Upper lobe of left lung (tissue), 6 donors: Measurements from ENCODE around the gene TEX22. TPM values are rescaled to one million over a fixed set of nuclear protein-coding genes. Genes with fewer than 3 reads are reported as not detected.

Experiments
- ATAC-seq, 2 donors: fragments of 200-7000 bp; cut with Tn5 transposase; one replicate each; pipeline ENCODE4 v1.9.1; 2022; ENCODE audit warnings: mild to moderate bottlenecking in 2 of 2, moderate library complexity in 2 of 2; ENCODE audit not compliant: low FRiP score in 2 of 2
- DNase-seq, 2 donors: peaks; one replicate each; pipeline ENCODE4 v3.0.0-alpha.2; 2019 to 2020
- H3K27ac ChIP-seq, 4 donors: fragments of 200-600 bp; sonication (generic); one replicate each; pipeline ENCODE4 v1.5.1; 2016 to 2019
- H3K27me3 ChIP-seq, 4 donors: fragments of 200-600 bp; sonication (generic); one replicate each; pipeline ENCODE4 v1.5.1; 2017 to 2019
- H3K36me3 ChIP-seq, 4 donors: fragments of 200-600 bp; sonication (generic); one replicate each; pipeline ENCODE4 v1.5.1; 2016 to 2019
- H3K4me1 ChIP-seq, 4 donors: fragments of 200-600 bp; sonication (generic); one replicate each; pipeline ENCODE4 v1.5.1; 2018 to 2019
- H3K4me3 ChIP-seq, 4 donors: fragments of 200-600 bp; sonication (generic); one replicate each; pipeline ENCODE4 v1.5.1; 2017 to 2019; ENCODE audit warnings: mild to moderate bottlenecking in 2 of 4, moderate library complexity in 1 of 4
- H3K9me3 ChIP-seq, 4 donors: fragments of 200-600 bp; sonication (generic); one replicate each; pipeline ENCODE4 v1.5.1; 2018 to 2019
- CTCF ChIP-seq, 6 experiments: fragments of 450-650 bp in 4 of 6; fragments of 200-600 bp in 2 of 6; sonication (generic) in 2 of 6; IDR thresholded peaks; one replicate each; pipeline ENCODE4 v1.5.1; 2016 to 2019; ENCODE audit warnings: antibody characterized with exemption in 6 of 6
- EP300 ChIP-seq, 4 donors: sonication (generic); formaldehyde crosslinking; IDR thresholded peaks; one replicate each; pipeline ENCODE4 v1.5.1; 2017; ENCODE audit warnings: antibody characterized with exemption in 4 of 4, control low read depth in 2 of 4
- POLR2A ChIP-seq, 4 donors: fragments of 450-650 bp; IDR thresholded peaks; one replicate each; pipeline ENCODE4 v1.5.1; 2016 to 2017; ENCODE audit warnings: antibody characterized with exemption in 4 of 4, mild to moderate bottlenecking in 2 of 4
- POLR2AphosphoS5 ChIP-seq, 2 donors: sonication (generic); formaldehyde crosslinking; IDR thresholded peaks; one replicate each; pipeline ENCODE4 v1.5.1; 2017; ENCODE audit warnings: antibody characterized with exemption in 2 of 2
- WGBS, 2 donors: methylation state at CpG; one replicate each; pipeline ENCODE4 v1.1.5; 2017 to 2018; 5-methylcytosine and 5-hydroxymethylcytosine counted together
- total RNA-seq, 6 donors: library from RNA; depleted of rRNA in 4 of 6; stranded (reverse); fragments of >200 nt in 4 of 6; gene quantifications; one replicate each; pipeline versions ENCODE4 v1.1.0 to v1.2.1, GENCODE V29; 2016 to 2021
- donor health status: DM: no; HTN: no; CAD: no; lungs with moderate emphysema.
- donor health status: DM: no; HTN: yes; CAD: no; lungs with severe emphysema.

The TEX22 gene
- total RNA-seq, 6 donors from 2014 or later, result 1.2 to 2.1 (median 1.9) TPM; not detected in 3

- peaks cover 0 to 6% (median 2%) of the 10 kb centered on the region in 4 donors for H3K36me3 ChIP-seq
- peak overlapping the region; percentile 78 to 92 (median 83) for H3K4me3 ChIP-seq
- H3K4me1 ChIP-seq, result peaks cover 22 to 38% (median 28%) of the 10 kb centered on the region in 4 donors
- H3K27ac ChIP-seq, result peak overlapping the region; percentile 3 to 83 (median 73)
- 50 to 60% methylated on average over 1 to 18 of the region's 23 CpGs for WGBS, 2 donors
- TF ChIP-seq CTCF (IDR thresholded peaks at IDR 0.05) (no peak), POLR2A (IDR thresholded peaks at IDR 0.05) (no peak), EP300 (IDR thresholded peaks at IDR 0.05) (no peak), POLR2AphosphoS5 (IDR thresholded peaks at IDR 0.05) (no peak)
- H3K27me3 ChIP-seq, result no peaks in the 10 kb centered on the region
- no peaks in the 10 kb centered on the region for H3K9me3 ChIP-seq
- DNase-seq (peak in 1 of 2 donors; percentile 67), ATAC-seq (no peak)
Measured at GRCh38 chr14:105420974-105421674, 22.8 kb downstream of the TEX22 start.

GRCh38 chr14:105421723-105422615 is 23.6 kb downstream of the TEX22 start:
- no peaks in the 10 kb centered on the region for H3K9me3 ChIP-seq
- no peaks in the 10 kb centered on the region for H3K27me3 ChIP-seq
- DNase-seq (peak in 1 of 2 donors; percentile 68), ATAC-seq (peak in 1 of 2 donors; percentile 41)
- WGBS, 2 donors, result 72 to 87% methylated on average over 13 to 24 of the region's 32 CpGs
- peak overlapping the region in 3 of 4 donors; percentile 29 to 83 (median 76) for H3K27ac ChIP-seq
- H3K36me3 ChIP-seq, result peaks cover 0 to 10% (median 5%) of the 10 kb centered on the region in 4 donors
- no peak for TF ChIP-seq POLR2AphosphoS5 (IDR thresholded peaks at IDR 0.05)
- no peak for TF ChIP-seq CTCF (IDR thresholded peaks at IDR 0.05)
- TF ChIP-seq POLR2A (IDR thresholded peaks at IDR 0.05), result no peak
- no peak for TF ChIP-seq EP300 (IDR thresholded peaks at IDR 0.05)
- H3K4me3 ChIP-seq, result peak overlapping the region in 1 of 4 donors; percentile 87
- peaks cover 22 to 38% (median 28%) of the 10 kb centered on the region in 4 donors for H3K4me1 ChIP-seq

- Histone ChIP-seq H3K27me3 (no peaks in the 10 kb centered on the region), H3K36me3 (peaks cover 0 to 10% (median 5%) of the 10 kb centered on the region in 4 donors), H3K4me1 (peaks cover 22 to 38% (median 28%) of the 10 kb centered on the region in 4 donors), H3K27ac (no peak overlapping the region), H3K4me3 (no peak overlapping the region), H3K9me3 (no peaks in the 10 kb centered on the region)
- WGBS, 2 donors, result 78 to 82% methylated on average over 16 to 21 of the region's 21 CpGs
- ATAC-seq (no peak), DNase-seq (no peak)
- no peak for TF ChIP-seq POLR2A (IDR thresholded peaks at IDR 0.05)
- no peak for TF ChIP-seq CTCF (IDR thresholded peaks at IDR 0.05)
Measured at GRCh38 chr14:105422695-105423487, 24.6 kb downstream of the TEX22 start.

- Histone ChIP-seq H3K36me3 (peaks cover 0 to 10% (median 5%) of the 10 kb centered on the region in 4 donors), H3K27me3 (no peaks in the 10 kb centered on the region), H3K27ac (no peak overlapping the region), H3K4me1 (peaks cover 22 to 37% (median 27%) of the 10 kb centered on the region in 4 donors), H3K4me3 (no peak overlapping the region), H3K9me3 (no peaks in the 10 kb centered on the region)
- no peak for ATAC-seq
- TF ChIP-seq POLR2AphosphoS5 (IDR thresholded peaks at IDR 0.05) (no peak), CTCF (IDR thresholded peaks at IDR 0.05) (no peak), EP300 (IDR thresholded peaks at IDR 0.05) (no peak), POLR2A (IDR thresholded peaks at IDR 0.05) (no peak)
- WGBS, 2 donors, result 96% methylated on average over 20 to 21 of the region's 21 CpGs
- DNase-seq, result peak in 1 of 2 donors; percentile 49
Measured at GRCh38 chr14:105423488-105424195, 25.3 kb downstream of the TEX22 start.
